ENCODE data around the gene ROMO1.
"Not testable (repeated sequence)": the region's sequence is repeated elsewhere in the genome, so short reads cannot be mapped to it uniquely, and the experiment has no call there.

The ROMO1 gene

GRCh38 chr20:35710884-35711587, 11.8 kb downstream of the ROMO1 start:
- Histone ChIP-seq H3K4me3 (ENCODE audit: low read length) (no peak overlapping the region), H4K20me1 (ENCODE audit: insufficient read depth, low read length) (peaks cover 76% of the 10 kb centered on the region), H3K27ac (ENCODE audit: low read length) (peak overlapping the region; percentile 35), H3K27me3 (ENCODE audit: low read depth, low read length) (no peaks in the 10 kb centered on the region), H3K36me3 (replicated peaks; ENCODE audit: low read depth, low read length) (peaks cover 77% of the 10 kb centered on the region), H3K79me2 (ENCODE audit: low read length) (peaks cover 86% of the 10 kb centered on the region), H3K4me2 (ENCODE audit: low read length) (peak overlapping the region; percentile 5), H3K9ac (ENCODE audit: low read length) (no peak overlapping the region), H2AFZ (ENCODE audit: low read depth, low read length) (no peak overlapping the region), H3K4me1 (ENCODE audit: low read length) (peaks cover 26% of the 10 kb centered on the region), H3K9me3 (ENCODE audit: insufficient read depth, low read length) (no peaks in the 10 kb centered on the region)
- TF ChIP-seq EZH2phosphoT487 (IDR thresholded peaks at IDR 0.05; ENCODE audit: low read depth) (no peak), CTCF (IDR thresholded peaks at IDR 0.05; ENCODE audit: low read depth, low read length) (no peak)

- Histone ChIP-seq H3K4me3 (ENCODE audit: low read length) (no peak overlapping the region), H3K27me3 (ENCODE audit: low read depth, low read length) (no peaks in the 10 kb centered on the region), H3K4me1 (ENCODE audit: low read length) (peaks cover 26% of the 10 kb centered on the region), H3K79me2 (ENCODE audit: low read length) (peaks cover 91% of the 10 kb centered on the region), H3K4me2 (ENCODE audit: low read length) (peak overlapping the region; percentile 5), H2AFZ (ENCODE audit: low read depth, low read length) (no peak overlapping the region), H4K20me1 (ENCODE audit: insufficient read depth, low read length) (peaks cover 81% of the 10 kb centered on the region), H3K27ac (ENCODE audit: low read length) (peak overlapping the region; percentile 35), H3K9me3 (ENCODE audit: insufficient read depth, low read length) (no peaks in the 10 kb centered on the region), H3K36me3 (replicated peaks; ENCODE audit: low read depth, low read length) (peaks cover 77% of the 10 kb centered on the region), H3K9ac (ENCODE audit: low read length) (no peak overlapping the region)
- TF ChIP-seq CTCF (IDR thresholded peaks at IDR 0.05; ENCODE audit: low read depth, low read length) (no peak), EZH2phosphoT487 (IDR thresholded peaks at IDR 0.05; ENCODE audit: low read depth) (no peak)
These were observed 12.5 kb downstream of the ROMO1 start for GRCh38 chr20:35711588-35712209.

GRCh38 chr20:35713120-35713519, 13.9 kb downstream of the ROMO1 start:
- peaks cover 26% of the 10 kb centered on the region for H3K4me1 ChIP-seq (ENCODE audit: low read length)
- H3K79me2 ChIP-seq (ENCODE audit: low read length) = peaks cover 95% of the 10 kb centered on the region
- H3K4me3 ChIP-seq (ENCODE audit: low read length); H3K9ac ChIP-seq (ENCODE audit: low read length); H3K4me2 ChIP-seq (ENCODE audit: low read length); H3K27me3 ChIP-seq (ENCODE audit: low read depth, low read length); H3K27ac ChIP-seq (ENCODE audit: low read length); H2AFZ ChIP-seq (ENCODE audit: low read depth, low read length); H3K9me3 ChIP-seq (ENCODE audit: insufficient read depth, low read length): not testable (repeated sequence)
- H4K20me1 ChIP-seq (ENCODE audit: insufficient read depth, low read length) = peaks cover 88% of the 10 kb centered on the region
- H3K36me3 ChIP-seq (replicated peaks; ENCODE audit: low read depth, low read length) = peaks cover 81% of the 10 kb centered on the region

GRCh38 chr20:35714127-35714526, 14.9 kb downstream of the ROMO1 start:
- H3K4me3 ChIP-seq (ENCODE audit: low read length) = no peak overlapping the region
- peaks cover 78% of the 10 kb centered on the region for H3K36me3 ChIP-seq (replicated peaks; ENCODE audit: low read depth, low read length)
- peaks cover 97% of the 10 kb centered on the region for H3K79me2 ChIP-seq (ENCODE audit: low read length)
- TF ChIP-seq EZH2phosphoT487 (IDR thresholded peaks at IDR 0.05; ENCODE audit: low read depth) = no peak
- TF ChIP-seq CTCF (IDR thresholded peaks at IDR 0.05; ENCODE audit: low read depth, low read length) = no peak
- H2AFZ ChIP-seq (ENCODE audit: low read depth, low read length) = no peak overlapping the region
- H3K4me2 ChIP-seq (ENCODE audit: low read length) = no peak overlapping the region
- no peak overlapping the region for H3K27ac ChIP-seq (ENCODE audit: low read length)
- no peak overlapping the region for H3K9ac ChIP-seq (ENCODE audit: low read length)
- peaks cover 88% of the 10 kb centered on the region for H4K20me1 ChIP-seq (ENCODE audit: insufficient read depth, low read length)
- no peaks in the 10 kb centered on the region for H3K27me3 ChIP-seq (ENCODE audit: low read depth, low read length)
- H3K4me1 ChIP-seq (ENCODE audit: low read length) = peaks cover 26% of the 10 kb centered on the region
- no peaks in the 10 kb centered on the region for H3K9me3 ChIP-seq (ENCODE audit: insufficient read depth, low read length)
